ENCODE results near the gene NDUFAF5.

The NDUFAF5 gene

DNA sequence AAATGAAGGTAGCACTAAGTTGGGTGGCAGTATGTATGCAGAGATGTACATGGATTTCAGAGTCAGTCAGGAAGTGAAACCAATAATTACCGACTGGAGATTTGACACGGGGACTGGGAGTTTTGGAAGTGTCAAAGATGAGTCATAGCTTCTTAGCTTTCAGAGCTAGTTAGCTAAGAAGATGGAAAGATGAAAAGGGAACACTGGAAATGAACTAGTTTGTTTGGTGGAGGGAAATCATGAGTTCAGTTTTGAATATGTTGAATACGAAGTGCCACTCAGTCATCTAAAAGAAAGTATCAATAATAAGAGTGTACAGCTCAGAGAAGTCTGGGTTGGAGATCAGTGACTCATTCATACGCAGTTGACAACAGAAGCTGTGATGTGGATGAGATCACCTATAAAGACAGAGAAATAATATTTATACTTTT is 7.6 kb upstream of the NDUFAF5 start:
- DNase-seq (ENCODE audit: extremely low read depth in 1 of 2, low read depth in 1 of 2), result no peak

DNA sequence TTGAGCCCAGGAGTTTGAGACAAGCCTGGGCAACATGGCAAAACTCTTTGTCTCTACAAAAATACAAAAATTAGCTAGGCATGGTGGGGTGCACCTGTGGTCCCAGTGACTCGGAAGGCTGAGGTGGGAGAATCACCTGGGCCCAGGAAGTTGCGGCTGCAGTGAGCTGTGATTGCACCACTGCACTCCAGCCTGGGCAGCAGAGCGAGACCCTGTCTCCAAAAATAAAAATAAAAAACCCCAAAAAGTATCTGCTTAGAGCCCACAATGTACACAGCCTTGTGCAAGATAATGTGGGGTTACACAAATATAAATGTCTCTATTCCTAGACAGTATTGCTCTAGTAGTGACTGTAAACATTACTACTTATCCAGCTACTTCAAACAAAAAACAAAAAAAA is 6.0 kb upstream of the NDUFAF5 start:
- no peak for DNase-seq (ENCODE audit: extremely low read depth in 1 of 2, low read depth in 1 of 2)

DNA sequence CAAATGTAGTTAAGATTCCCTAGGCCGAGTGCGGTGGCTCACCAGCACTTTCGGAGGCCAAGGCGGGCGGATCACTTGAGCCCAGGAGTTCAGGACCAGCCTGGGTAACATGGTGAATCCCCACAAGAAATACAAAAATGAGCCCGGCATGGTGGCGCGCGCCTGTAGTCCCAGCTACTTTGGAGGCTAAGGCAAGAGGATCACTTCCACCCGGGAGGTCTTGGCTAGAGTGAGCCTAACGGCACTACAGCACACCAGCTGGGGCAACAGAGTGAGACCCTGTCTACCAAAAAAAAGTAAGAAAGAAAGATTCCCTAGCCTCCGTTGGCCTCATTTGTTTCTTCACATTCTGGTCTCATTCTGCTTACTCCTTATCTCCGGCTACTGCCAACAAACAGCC is 1.3 kb upstream of the NDUFAF5 start:
- DNase-seq (ENCODE audit: extremely low read depth in 1 of 2, low read depth in 1 of 2), result no peak

DNA sequence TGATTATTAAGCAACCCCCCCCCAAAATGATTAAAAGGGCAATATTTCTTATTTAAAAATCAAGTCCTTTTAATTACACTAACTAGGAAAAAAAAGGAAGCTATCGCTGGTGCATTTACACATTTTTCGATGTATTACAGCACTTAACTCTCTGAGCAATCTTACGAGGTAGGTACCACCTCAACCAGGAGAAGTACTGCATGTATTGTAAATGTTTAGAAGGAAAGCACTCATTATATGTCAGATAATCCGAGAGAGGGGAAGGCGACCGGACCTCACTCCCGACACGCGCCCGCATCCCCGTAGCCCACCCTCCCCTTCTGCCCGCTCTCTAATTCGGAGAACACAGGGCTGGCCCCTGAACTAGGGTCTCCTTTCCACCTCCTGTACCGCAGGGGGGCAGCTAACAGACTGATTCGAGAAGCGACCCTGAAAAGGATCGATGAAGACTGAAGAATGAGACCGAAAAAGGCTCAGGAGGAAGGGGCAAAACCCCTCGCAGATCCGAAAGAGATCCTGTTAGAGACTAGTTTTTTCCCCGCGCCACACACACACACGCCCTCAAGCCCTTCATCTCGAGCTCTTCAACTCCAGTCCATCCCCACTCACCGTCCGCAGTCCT is 446 bp upstream of the NDUFAF5 start:
- no peak for DNase-seq (ENCODE audit: extremely low read depth in 1 of 2, low read depth in 1 of 2)

DNA sequence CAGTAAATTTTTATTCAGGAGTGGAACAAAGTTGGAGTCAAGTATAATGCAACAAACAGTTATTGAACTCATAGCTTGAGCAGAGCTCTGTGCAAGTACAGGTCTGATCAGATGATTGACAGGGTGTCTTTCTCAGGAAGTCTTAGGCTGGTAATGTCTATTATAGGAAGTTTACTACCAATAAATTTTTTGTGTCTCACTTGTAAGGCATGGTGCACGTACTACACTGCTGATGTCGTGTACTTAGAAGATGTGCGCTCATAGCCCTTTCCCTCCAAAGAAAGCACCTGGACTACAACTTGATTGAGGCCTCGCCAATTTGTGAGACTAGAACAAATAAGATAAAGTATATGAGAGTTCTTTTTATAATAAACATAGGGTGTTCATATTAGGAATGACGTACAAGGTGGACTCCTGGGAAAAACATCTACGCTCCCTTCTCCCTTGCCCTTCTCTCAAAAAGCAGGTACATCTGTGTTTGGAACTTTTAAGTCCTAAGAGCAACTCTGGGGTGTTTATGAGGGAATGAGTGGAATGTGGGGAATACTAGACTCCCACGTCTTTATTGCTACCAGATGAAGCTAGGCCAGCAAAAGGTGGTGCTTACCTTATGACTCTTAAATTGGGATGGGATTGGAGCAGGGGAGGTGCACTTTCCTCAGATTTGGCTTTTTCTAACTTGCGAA is 1.5 kb downstream of the NDUFAF5 start:
- no peak for DNase-seq (ENCODE audit: extremely low read depth in 1 of 2, low read depth in 1 of 2)

DNA sequence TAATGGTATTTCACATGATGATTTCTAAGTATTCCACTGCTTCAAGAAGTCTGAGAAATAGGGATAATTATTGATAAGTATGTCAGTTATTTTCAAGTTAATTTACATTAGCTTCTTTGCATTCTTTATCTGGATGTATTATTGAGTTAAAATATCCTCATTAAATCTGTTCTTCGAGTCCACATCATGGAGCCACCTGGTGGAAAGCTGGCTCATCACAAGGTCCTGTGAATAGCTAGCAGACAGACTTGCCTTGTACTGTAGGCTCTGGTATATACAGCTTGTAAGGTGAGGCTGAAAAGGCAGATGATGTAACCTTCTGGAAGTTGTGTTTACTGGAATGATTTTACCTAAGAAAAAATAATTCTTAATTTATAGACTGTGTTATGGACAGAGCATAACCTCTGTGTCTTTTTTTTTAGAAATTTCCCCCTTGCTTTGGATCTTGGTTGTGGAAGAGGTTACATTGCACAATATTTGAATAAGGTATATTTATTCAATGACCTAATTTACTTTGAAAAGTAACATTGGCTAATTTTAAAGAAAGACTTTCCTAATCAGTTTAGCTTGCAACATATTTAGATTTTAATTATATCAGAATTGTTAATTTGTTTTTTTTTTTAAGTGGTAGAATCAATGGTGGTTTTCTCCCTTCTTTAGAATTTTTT is 3.5 kb downstream of the NDUFAF5 start:
- DNase-seq (ENCODE audit: extremely low read depth in 1 of 2, low read depth in 1 of 2), result no peak

DNA sequence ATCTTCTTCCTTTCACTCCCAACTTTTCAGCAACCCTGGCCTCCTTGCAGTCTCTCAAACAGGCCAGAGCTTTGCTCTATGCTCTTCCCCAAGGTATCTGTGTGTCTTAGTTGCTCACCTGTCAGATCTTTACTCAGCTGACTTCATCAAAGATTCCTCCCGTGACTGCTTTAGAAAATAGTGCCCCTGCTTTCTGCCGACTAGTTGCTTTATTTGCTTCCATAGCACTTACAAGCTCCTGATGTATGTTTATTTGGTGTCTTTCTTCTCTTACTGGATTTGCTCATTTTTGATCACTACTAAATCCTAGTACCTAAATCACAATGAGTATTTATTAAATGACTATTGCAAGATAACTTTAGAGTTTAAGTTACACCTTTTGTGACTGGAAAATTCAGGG is 5.9 kb downstream of the NDUFAF5 start:
- no peak for DNase-seq (ENCODE audit: extremely low read depth in 1 of 2, low read depth in 1 of 2)

DNA sequence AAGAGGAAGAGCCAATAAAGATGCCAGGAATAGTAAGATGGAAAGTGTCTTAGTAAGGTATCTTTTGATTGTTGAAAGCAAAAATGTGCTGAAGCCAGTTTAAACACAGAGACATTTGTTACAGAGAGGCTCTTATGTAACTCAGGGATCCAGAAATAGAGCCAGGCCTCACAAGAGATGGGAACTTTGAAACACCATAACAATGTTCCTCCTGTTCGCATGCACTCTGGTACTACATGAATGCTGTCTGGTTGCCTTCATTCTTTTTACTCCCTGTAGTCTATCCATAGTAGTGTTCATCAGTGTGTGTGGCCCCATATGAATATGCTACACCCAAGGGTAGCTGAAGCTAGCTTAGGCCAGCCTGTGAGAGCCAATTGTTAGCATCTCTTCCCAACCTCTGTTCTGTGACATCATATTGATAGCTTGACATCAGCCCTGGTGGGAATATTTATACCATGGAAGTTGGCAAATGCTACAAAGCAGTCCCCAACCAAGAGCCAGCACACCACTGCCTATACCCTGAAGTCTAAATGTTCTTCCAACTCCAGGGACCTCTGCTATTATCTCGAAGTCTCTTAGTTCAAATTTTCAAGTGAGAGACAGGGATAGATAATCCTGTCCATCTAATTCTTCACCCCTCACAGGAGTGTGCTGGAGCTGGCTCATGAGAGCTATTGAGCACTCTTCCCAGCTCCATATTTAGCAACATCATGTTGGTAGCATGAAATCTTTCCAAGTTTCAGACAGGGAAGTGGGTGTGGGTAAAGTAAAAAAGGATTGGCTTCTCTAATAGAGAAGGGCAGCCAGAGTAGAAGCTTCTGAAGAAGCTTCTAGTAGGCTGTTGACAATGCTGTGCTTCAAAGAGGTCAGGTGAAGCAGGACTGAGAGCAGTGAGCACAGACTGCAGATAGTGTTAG is 7.0 kb downstream of the NDUFAF5 start:
- no peak for DNase-seq (ENCODE audit: extremely low read depth in 1 of 2, low read depth in 1 of 2)

DNA sequence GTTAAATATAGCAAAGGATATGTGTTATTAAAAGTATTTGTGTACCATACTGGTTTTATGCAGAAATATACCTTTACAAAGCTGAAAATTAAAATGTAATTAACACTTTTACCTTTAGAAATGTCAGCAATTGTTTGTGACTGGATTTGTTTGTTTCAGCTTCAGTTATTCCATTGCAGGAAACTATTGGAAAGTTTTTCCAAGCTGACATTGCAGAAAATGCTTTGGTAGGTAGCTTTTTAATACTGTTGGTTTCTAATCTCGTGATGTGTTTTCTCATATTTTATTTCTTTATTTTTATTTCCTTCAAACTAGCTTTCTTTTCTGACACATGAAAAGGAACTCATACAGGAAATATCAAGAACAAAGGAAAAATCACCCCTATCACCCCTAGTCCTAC is 8.2 kb downstream of the NDUFAF5 start:
- DNase-seq (ENCODE audit: extremely low read depth in 1 of 2, low read depth in 1 of 2), result no peak

DNA sequence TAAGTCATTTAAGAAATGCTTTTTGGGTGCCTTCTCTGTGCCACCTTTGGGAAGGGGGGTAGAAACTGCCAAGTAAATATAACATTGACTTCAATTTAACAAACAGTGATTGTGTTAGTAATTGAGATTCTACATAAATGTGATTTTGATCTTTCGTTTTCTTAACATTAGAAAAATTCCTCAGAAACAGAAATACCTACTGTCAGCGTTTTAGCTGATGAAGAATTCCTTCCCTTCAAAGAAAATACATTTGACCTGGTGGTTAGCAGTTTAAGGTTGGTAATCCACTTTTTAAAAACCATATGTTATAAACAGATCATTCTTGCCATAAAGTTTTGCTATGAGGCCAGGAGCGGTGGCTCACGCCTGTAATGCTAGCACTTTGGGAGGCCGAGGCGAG is 9.8 kb downstream of the NDUFAF5 start:
- DNase-seq (ENCODE audit: extremely low read depth in 1 of 2, low read depth in 1 of 2), result no peak

DNA sequence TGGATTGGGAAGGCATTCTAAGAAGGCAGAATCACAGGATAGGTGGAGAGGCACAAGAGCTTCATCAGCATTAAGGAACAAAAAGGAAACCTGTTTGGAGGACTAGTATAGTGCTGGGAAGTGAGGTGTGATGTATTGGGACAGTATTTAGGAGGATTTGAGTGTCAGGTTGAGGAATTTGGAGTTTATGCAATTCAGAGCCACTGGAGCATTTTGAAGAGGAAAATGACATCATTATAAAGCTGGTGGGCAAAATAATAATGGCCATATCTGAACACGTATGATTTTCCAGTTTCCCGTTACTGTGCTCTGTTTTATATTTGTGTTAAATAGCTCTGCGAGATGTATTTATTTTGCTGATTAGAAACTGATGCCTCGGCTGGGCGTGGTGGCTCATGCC is 14.2 kb downstream of the NDUFAF5 start:
- DNase-seq (ENCODE audit: extremely low read depth in 1 of 2, low read depth in 1 of 2), result no peak

DNA sequence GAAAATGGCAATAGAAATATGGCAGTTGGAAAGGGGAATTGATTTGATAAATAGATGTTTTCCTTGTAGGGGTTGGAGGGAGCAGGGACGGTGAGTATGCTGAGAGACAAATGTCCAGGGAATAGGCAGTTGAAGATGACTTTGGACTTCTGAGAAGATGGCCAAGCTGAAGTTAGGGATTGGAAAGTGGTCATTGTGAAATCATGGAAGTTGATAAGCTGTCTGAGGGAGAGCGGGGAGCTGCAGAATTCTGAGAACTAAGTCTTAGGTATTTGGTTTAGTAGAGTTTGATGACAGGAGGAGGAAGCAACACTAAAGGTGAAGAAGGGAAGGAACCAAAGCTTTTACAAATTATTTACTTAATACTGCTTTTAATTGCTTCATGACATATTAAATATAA is 15.1 kb downstream of the NDUFAF5 start:
- no peak for DNase-seq (ENCODE audit: extremely low read depth in 1 of 2, low read depth in 1 of 2)

DNA sequence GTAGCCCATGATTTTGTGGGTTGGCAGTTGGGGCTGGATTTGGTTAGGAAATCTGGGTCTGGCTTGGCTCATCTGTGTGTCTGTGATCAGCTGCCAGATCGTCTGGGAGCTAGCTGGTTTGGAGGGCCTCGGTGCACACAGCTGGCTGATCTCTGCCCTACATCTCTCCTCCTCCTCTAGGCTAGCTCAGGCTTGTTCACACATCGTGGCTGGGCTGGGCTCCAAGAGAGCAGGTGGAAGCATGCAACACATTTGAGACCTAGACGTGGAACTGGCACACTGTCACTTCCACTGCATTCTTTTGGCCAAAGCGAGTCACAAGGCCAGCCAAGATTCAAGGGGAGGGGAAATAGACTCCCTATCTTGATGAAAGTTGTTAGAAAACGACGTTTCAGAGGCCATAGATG is 15.9 kb downstream of the NDUFAF5 start:
- DNase-seq (ENCODE audit: extremely low read depth in 1 of 2, low read depth in 1 of 2), result no peak

DNA sequence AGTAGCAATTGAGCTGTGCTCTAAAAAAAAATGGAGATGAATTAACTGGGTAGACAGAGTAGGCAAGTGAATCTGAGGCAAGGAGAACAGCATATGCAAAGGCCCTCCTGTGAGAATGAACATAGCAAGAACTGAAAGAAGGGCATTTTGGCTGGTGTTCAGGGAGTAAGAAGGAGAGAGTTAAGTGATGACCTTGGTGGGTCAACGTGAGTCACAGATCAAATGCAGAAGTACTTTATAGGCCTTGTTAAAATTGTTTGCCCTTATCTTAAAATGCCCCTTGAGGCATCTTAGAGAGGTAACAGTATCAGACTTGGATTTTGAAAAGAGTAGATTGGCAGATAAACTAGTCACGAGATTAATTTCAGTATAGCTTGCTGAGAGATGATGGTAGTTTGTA is 24.5 kb downstream of the NDUFAF5 start:
- DNase-seq (ENCODE audit: extremely low read depth in 1 of 2, low read depth in 1 of 2), result no peak

DNA sequence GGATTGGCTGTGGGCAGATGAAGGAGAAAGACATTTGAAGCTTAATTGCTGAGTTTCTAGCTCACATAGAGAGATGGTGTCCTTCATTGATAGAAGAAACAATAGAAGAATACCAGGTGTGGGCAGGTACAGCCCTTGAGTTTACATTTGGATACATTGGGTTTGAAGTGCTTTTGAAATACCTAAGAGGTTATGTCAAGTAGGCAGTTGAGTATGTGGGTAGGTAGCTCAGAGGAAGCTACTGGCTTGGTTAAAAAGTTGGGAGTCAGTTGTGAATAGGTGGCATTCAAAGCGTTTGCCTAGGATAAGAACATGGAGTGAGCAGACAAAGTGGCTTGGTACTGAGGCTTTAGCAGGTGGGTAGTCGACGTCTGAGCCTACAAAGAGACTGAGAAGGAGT is 25.0 kb downstream of the NDUFAF5 start:
- DNase-seq (ENCODE audit: extremely low read depth in 1 of 2, low read depth in 1 of 2), result no peak

DNA sequence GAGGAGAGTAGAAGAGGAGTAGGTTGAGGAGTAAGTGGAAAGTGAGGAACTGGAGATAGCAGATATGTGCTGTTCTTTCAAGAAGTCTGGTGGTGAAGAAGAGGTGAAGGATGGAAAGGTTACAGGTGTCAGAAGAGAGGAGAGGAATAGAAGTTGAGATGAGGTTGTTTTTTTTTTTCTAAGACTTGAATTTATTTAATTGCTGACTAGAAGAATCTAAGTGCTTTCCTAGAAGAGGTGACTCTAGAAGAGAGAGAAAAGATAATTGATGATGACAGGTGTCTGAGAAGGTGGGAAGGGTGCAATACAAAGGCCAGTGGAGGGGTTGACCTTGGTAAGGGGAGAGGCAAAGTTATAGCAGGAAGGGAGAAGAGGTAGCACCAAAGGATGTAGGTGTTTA is 25.6 kb downstream of the NDUFAF5 start:
- no peak for DNase-seq (ENCODE audit: extremely low read depth in 1 of 2, low read depth in 1 of 2)

DNA sequence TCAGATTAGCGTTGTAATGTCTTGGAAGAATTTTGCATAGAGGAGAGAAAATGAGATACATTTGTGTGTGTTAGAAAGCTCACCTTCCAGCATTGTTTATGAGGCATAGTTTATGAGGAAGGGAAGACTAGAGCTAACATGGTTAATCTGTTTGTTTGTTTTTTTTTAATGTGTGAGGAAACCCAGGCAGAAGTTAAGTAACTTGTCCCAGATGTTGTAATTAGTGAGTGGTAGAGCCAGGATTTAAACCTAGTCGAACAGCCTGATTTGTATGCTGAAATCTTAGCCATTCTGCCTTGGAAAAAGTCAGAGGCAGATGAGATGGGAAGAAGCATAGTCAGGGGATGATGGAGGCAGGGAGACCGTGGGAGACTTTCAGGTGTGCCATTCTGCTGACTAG is 29.1 kb downstream of the NDUFAF5 start:
- no peak for DNase-seq (ENCODE audit: extremely low read depth in 1 of 2, low read depth in 1 of 2)

DNA sequence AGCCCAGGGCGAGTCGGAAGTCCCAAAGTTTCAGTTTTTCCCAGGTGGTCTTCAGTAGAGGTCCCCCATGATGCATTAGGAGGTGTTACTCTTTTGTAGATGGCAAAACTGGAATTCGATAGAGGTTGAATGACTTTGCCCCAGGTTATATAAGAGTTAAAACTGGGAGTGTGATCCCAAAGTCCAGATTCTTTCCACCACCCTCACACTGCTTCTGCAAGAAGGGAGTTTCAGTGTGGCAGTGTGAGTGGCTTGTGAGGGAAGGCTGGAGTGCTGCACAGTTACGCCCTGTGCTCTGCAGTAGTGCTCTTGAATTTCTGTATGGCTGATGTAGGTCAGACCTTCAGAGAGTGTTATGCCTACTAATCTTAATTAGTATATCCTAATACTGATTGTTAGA is 29.8 kb downstream of the NDUFAF5 start:
- no peak for DNase-seq (ENCODE audit: extremely low read depth in 1 of 2, low read depth in 1 of 2)

DNA sequence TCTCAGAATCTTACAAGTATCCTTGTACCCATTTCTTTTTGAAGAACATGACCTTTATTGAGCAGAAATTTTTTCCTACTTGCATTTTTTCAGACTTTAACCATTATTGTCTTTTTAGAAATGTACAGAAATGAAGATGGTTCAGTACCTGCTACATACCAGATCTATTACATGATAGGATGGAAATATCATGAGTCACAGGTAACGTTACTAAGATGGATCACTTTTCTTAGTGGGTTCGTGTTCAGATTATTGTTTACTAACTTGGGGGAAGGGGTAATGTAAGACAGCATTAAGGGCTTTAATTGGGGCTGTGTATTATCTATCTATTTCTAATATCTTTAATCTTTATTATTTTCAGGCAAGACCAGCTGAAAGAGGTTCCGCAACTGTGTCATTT is 31.9 kb downstream of the NDUFAF5 start:
- no peak for DNase-seq (ENCODE audit: extremely low read depth in 1 of 2, low read depth in 1 of 2)

DNA sequence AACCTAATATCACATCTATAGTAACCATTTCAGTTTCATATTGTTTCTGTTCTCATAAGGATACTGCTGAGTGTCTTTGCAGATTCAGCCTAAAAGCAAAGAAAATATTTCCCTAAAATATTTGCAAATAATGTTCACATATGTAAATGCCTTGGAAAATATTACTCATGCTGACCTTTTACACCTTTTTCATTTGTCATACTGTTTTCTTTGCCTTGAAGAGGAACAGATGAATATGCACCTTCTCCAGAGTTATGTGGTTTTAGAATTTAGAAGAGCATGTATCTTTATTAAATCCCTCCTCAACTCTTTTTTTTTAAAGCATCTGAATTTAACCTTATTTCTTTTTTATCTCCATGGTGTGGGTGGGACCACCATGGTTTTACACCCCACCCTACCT is 32.5 kb downstream of the NDUFAF5 start:
- DNase-seq (ENCODE audit: extremely low read depth in 1 of 2, low read depth in 1 of 2), result no peak

DNA sequence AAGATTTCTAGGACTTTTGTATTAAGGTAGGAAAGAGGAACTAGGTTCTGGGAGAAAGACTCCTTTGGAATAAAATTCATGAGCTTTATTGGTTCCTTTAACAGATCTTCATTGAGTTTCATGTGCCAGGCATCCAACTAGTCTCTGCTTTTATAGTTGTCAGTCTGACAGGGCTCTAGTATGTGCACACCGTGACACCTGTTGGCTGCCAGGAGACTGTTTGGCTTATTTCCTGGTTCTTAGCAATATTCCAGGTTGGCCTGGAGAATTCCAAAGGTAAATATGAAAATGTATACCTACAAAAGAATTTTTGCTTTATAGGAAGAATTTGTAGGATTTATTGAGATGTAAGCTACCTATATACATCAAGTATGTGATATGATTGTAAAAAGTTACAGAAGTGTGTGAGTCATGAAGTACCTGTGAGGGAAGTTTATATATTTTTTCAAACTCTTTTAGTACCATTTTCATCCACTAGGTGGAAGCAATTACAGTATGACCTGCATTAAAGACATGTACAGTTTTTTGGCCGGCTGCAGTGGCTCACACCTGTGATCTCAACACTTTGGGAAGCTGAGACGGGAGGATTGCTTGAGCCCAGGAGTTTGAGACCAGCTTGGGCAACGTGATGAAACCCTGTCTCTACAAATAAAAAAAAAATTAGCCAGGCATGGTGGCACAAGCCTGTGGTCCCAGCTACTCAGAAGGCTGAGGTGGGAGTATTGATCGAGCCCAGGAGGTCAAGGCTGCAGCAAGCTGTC is 35.2 kb downstream of the NDUFAF5 start:
- DNase-seq (ENCODE audit: extremely low read depth in 1 of 2, low read depth in 1 of 2), result no peak
